Panc1 (cell line): ENCODE measurements around the gene PTAR1.

Experiments
- POLR2AphosphoS5 ChIP-seq: IDR thresholded peaks from 2 replicates; pipeline ENCODE4 v1.6.1; 2012; ENCODE audit warnings: mild to moderate bottlenecking, low read depth, low read length, moderate library complexity
- TF ChIP-seq, protein P1 (sequence below): fragments of 450-650 bp; IDR thresholded peaks from 2 replicates; pipeline ENCODE4 v1.5.1; 2017; ENCODE audit warnings: mild to moderate bottlenecking

DNA sequence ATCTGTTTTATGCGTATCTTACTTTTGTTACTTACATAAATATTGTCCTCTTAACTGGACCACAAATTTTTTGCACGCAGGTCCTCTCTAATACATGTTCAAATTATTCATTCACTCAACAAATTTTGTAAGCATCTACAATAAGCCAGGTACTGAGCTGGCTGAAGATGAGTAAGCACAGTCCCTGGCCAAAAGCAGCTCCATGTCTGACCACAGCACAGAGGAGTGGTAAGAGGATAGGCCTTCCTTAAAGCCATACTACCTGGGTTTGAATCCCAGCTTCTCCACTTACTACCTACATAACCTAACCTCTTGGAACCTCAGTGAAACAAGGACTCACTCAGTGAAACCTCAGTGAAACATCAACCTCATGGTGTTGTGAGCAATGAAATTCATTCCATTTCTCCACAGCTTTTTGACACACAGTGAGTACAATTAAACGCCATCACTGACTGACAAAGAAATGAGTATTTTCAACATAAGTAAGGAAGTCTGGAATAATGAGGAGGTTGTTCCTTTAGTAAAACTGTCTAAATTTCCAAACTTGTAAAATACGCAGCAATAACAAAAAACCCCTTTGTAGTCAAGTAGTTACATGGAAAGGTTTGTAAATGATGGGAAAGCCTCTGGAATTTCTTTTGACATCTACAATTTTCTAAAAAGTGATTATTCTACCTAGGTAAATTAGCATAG lies 15.0 kb downstream of the PTAR1 start:
- TF ChIP-seq, protein P1, sequence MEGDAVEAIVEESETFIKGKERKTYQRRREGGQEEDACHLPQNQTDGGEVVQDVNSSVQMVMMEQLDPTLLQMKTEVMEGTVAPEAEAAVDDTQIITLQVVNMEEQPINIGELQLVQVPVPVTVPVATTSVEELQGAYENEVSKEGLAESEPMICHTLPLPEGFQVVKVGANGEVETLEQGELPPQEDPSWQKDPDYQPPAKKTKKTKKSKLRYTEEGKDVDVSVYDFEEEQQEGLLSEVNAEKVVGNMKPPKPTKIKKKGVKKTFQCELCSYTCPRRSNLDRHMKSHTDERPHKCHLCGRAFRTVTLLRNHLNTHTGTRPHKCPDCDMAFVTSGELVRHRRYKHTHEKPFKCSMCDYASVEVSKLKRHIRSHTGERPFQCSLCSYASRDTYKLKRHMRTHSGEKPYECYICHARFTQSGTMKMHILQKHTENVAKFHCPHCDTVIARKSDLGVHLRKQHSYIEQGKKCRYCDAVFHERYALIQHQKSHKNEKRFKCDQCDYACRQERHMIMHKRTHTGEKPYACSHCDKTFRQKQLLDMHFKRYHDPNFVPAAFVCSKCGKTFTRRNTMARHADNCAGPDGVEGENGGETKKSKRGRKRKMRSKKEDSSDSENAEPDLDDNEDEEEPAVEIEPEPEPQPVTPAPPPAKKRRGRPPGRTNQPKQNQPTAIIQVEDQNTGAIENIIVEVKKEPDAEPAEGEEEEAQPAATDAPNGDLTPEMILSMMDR: no peak
- no peak for TF ChIP-seq POLR2AphosphoS5
